Measurements from ENCODE around the gene CAMK2D.

CAMK2D gene

GRCh38 chr4:113708250-113708649 lies 53.3 kb downstream of the CAMK2D start:
- TF ChIP-seq TAF1 (IDR thresholded peaks at IDR 0.05; ENCODE audit: borderline replicate concordance, insufficient read depth, low read length): no peak
- no peak for TF ChIP-seq REST (IDR thresholded peaks at IDR 0.05; ENCODE audit: insufficient read depth in 1 of 2, low read depth in 2 of 2, low read length in 2 of 2)
- TF ChIP-seq SIN3A (IDR thresholded peaks at IDR 0.05; ENCODE audit: borderline replicate concordance, insufficient read depth, low read length): no peak
- TF ChIP-seq POLR2AphosphoS5 (IDR thresholded peaks at IDR 0.05; ENCODE audit: low read depth, low read length): no peak
- no peak for TF ChIP-seq FOXP2 (optimal IDR thresholded peaks at IDR 0.05; ENCODE audit: borderline replicate concordance, extremely low read depth, extremely low read length, insufficient read depth)

- no peak for TF ChIP-seq REST (IDR thresholded peaks at IDR 0.05; ENCODE audit: insufficient read depth in 1 of 2, low read depth in 2 of 2, low read length in 2 of 2)
- TF ChIP-seq TAF1 (IDR thresholded peaks at IDR 0.05; ENCODE audit: borderline replicate concordance, insufficient read depth, low read length): no peak
- no peak for TF ChIP-seq POLR2AphosphoS5 (IDR thresholded peaks at IDR 0.05; ENCODE audit: low read depth, low read length)
- no peak for TF ChIP-seq FOXP2 (optimal IDR thresholded peaks at IDR 0.05; ENCODE audit: borderline replicate concordance, extremely low read depth, extremely low read length, insufficient read depth)
- TF ChIP-seq SIN3A (IDR thresholded peaks at IDR 0.05; ENCODE audit: borderline replicate concordance, insufficient read depth, low read length): no peak
Observed at GRCh38 chr4:113707048-113707447, 54.5 kb downstream of the CAMK2D start.

GRCh38 chr4:113701169-113701568 lies 60.4 kb downstream of the CAMK2D start:
- TF ChIP-seq REST (IDR thresholded peaks at IDR 0.05; ENCODE audit: insufficient read depth in 1 of 2, low read depth in 2 of 2, low read length in 2 of 2): no peak
- TF ChIP-seq POLR2AphosphoS5 (IDR thresholded peaks at IDR 0.05; ENCODE audit: low read depth, low read length): no peak
- TF ChIP-seq SIN3A (IDR thresholded peaks at IDR 0.05; ENCODE audit: borderline replicate concordance, insufficient read depth, low read length): no peak
- no peak for TF ChIP-seq FOXP2 (optimal IDR thresholded peaks at IDR 0.05; ENCODE audit: borderline replicate concordance, extremely low read depth, extremely low read length, insufficient read depth)
- TF ChIP-seq TAF1 (IDR thresholded peaks at IDR 0.05; ENCODE audit: borderline replicate concordance, insufficient read depth, low read length): no peak

- TF ChIP-seq SIN3A (IDR thresholded peaks at IDR 0.05; ENCODE audit: borderline replicate concordance, insufficient read depth, low read length) (no peak), POLR2AphosphoS5 (IDR thresholded peaks at IDR 0.05; ENCODE audit: low read depth, low read length) (no peak), REST (IDR thresholded peaks at IDR 0.05; ENCODE audit: insufficient read depth in 1 of 2, low read depth in 2 of 2, low read length in 2 of 2) (no peak), TAF1 (IDR thresholded peaks at IDR 0.05; ENCODE audit: borderline replicate concordance, insufficient read depth, low read length) (no peak), FOXP2 (optimal IDR thresholded peaks at IDR 0.05; ENCODE audit: borderline replicate concordance, extremely low read depth, extremely low read length, insufficient read depth) (no peak)
Observed at GRCh38 chr4:113700602-113701150, 60.9 kb downstream of the CAMK2D start.

Data from PFSK-1 (cell line).